HG02588 (cell line): Measurements from ENCODE around the gene KDM4B.
"Not testable (repeated sequence)": the region's sequence is repeated elsewhere in the genome, so short reads cannot be mapped to it uniquely, and the experiment has no call there.

Source experiments
- ATAC-seq: cut with Tn5 transposase; IDR thresholded peaks from one replicate; pipeline ENCODE4 v1.9.1; 2021; ENCODE audit warnings: mild to moderate bottlenecking, moderate library complexity; ENCODE audit not compliant: unreplicated experiment

Gene KDM4B

GRCh38 chr19:5193192-5193591 is 224.3 kb downstream of the KDM4B start:
- no peak for ATAC-seq

- no peak for ATAC-seq
Observed at GRCh38 chr19:5194641-5195040, 225.7 kb downstream of the KDM4B start.

GRCh38 chr19:5195587-5195986 is 226.7 kb downstream of the KDM4B start:
- not testable (repeated sequence) for ATAC-seq

GRCh38 chr19:5196832-5197231 is 227.9 kb downstream of the KDM4B start:
- ATAC-seq, result no peak

GRCh38 chr19:5200844-5201243 is 231.9 kb downstream of the KDM4B start:
- ATAC-seq, result no peak

GRCh38 chr19:5202553-5202952 is 233.6 kb downstream of the KDM4B start:
- ATAC-seq, result no peak
